MCF 10A (cell line): ENCODE measurements around the gene AKAP1. TPM values are rescaled to one million over a fixed set of nuclear protein-coding genes. Genes with fewer than 3 reads are reported as not detected.

Source experiments
- BruUV-seq: library from RNA; stranded (reverse); fragments of 400-500 nt; replicated peaks from 2 replicates; lab custom pipeline; 2021; lab: Mats Ljungman, UMichigan
- CTCF ChIA-PET: fragments of 300-600 bp; sonication (Branson Sonifier 250); formaldehyde crosslinking; extraction: SDS; loops from one replicate; lab custom pipeline; 2021; ENCODE audit warnings: antibody characterized with exemption, inconsistent platforms; lab: Yijun Ruan, JAX
- POLR2A ChIA-PET: fragments of 300-600, 350-650 bp; sonication (Branson Sonifier 250); formaldehyde crosslinking; extraction: SDS; loops from one replicate; lab custom pipeline; 2020; ENCODE audit warnings: antibody characterized with exemption, inconsistent platforms; lab: Yijun Ruan, JAX
- DNase-seq: peaks from one replicate; pipeline ENCODE4 v3.0.0-alpha.2; 2018; ENCODE audit not compliant: unreplicated experiment
- H3K27ac Mint-ChIP-seq: one replicate; pipeline ENCODE4 v1.8.0; 2022; ENCODE audit warnings: mild to moderate bottlenecking, low read depth, mixed read lengths; ENCODE audit not compliant: unreplicated experiment
- H3K27me3 Mint-ChIP-seq: one replicate; pipeline ENCODE4 v1.8.0; 2022; ENCODE audit warnings: mixed read lengths; ENCODE audit not compliant: insufficient read depth, unreplicated experiment
- H3K36me3 Mint-ChIP-seq: one replicate; pipeline ENCODE4 v1.8.0; 2022; ENCODE audit warnings: mild to moderate bottlenecking, moderate library complexity, mixed read lengths; ENCODE audit not compliant: insufficient read depth, unreplicated experiment
- H3K4me1 Mint-ChIP-seq: one replicate; pipeline ENCODE4 v1.8.0; 2022; ENCODE audit warnings: mixed read lengths; ENCODE audit not compliant: insufficient read depth, unreplicated experiment
- H3K4me3 Mint-ChIP-seq: one replicate; pipeline ENCODE4 v1.8.0; 2022; ENCODE audit warnings: mild to moderate bottlenecking, moderate library complexity, mixed read lengths; ENCODE audit not compliant: unreplicated experiment
- H3K9me3 Mint-ChIP-seq: one replicate; pipeline ENCODE4 v1.8.0; 2022; ENCODE audit warnings: mixed read lengths; ENCODE audit not compliant: unreplicated experiment
- CTCF ChIP-seq: fragments of 200-600 bp; IDR thresholded peaks from one replicate; pipeline ENCODE4 v1.8.0; 2022; ENCODE audit warnings: antibody characterized with exemption, mild to moderate bottlenecking; ENCODE audit not compliant: unreplicated experiment
- intact Hi-C: fragments of 100-400 bp; cut with micrococcal nuclease; formaldehyde crosslinking; loops from 2 replicates; pipeline ENCODE4 v1.14.1; 2022
- total RNA-seq: library from RNA; stranded (reverse); gene quantifications from 2 replicates; pipeline ENCODE4 v1.2.3, GENCODE V29; 2022

The AKAP1 gene
- total RNA-seq, 1 experiment from 2014 or later, result 32.4 TPM

DNA sequence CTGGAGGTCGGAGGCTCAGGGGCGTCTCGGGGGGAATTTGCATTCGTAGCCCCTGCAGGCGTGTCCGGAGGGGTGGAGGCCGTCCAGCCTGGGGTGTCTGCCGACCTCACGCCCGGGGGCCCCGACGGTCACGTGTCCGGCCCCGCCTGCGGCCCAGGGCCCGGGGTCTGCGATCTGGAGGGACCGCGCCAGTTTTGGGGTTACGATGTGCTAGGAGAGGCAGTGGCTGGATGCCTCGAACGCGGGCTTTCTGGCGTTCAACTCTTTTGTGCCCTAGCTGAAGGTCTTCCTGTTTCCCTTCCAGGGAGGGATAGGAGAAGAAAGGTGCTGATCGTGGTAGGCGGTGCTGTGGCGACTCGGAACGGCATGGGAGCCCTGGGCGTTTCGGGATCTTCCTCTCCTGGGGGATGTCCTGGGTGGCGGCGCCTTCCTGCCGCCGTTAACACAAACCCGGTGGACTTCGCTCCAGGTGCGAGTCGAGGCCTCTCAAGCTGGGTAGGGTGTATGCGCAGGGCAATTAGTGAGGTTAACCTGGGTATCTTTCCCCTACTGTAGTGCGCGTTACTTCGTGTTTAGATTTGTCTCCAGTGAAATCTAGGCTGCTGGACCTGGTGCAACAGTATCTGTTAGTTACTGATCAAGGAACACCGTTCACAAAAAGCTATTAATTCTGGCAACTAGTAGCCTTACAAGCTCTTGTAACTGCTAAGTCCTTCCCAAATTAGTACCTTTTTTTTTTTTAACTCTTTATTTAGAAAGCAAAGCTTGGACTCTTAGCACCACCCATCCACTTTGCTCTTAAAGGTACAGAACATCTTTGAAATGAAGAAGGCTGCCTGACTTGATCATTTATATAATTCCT is 1.3 kb downstream of the AKAP1 start:
- TF ChIP-seq CTCF, result no peak
- POLR2A ChIA-PET, result interaction anchor here (0.7 to 4.9 kb wide), 12 partner anchors 11 to 1331 kb away, joined by 3 to 77 read pairs (median 6); partner anchors contain the start of genes C17orf67, DGKE, RNF43 and SCPEP1
- intact Hi-C loops, result loop anchor here (10.0 kb wide), 2 partner anchors 101 to 251 kb away; partner anchors contain the start of genes C17orf67 and DGKE
- Mint-ChIP-seq H3K27ac (peak overlapping the region; percentile 64), H3K9me3 (no peaks in the 10 kb centered on the region), H3K36me3 (peaks cover 18% of the 10 kb centered on the region), H3K4me1 (peaks cover 33% of the 10 kb centered on the region), H3K27me3 (no peaks in the 10 kb centered on the region), H3K4me3 (peak overlapping the region; percentile 77)
- DNase-seq, result peak; percentile 46
- no TSS peak for BruUV-seq
- CTCF ChIA-PET, result interaction anchor here (0.8 to 1.8 kb wide), 4 partner anchors 14 to 104 kb away, joined by 4 to 6 read pairs (median 4); no protein-coding TSS in a partner anchor

- Mint-ChIP-seq H3K36me3 (peaks cover 18% of the 10 kb centered on the region), H3K4me3 (no peak overlapping the region), H3K27ac (no peak overlapping the region), H3K27me3 (no peaks in the 10 kb centered on the region), H3K9me3 (no peaks in the 10 kb centered on the region), H3K4me1 (peaks cover 41% of the 10 kb centered on the region)
- DNase-seq, result no peak
- ChIA-PET POLR2A (interaction anchor here (1.0 to 4.9 kb wide), 5 partner anchors 9 to 108 kb away, joined by 3 to 77 read pairs (median 5); partner anchors contain the start of gene SCPEP1), CTCF (interaction anchor here (0.6 to 1.8 kb wide), 7 partner anchors 14 to 149 kb away, joined by 3 to 4 read pairs (median 3); no protein-coding TSS in a partner anchor)
- intact Hi-C loops, result loop anchor here (10.0 kb wide), 2 partner anchors 103 to 253 kb away; partner anchors contain the start of genes C17orf67 and DGKE
- no peak for TF ChIP-seq CTCF
- no TSS peak for BruUV-seq
Observed at GRCh38 chr17:57088298-57088697, 3.3 kb downstream of the AKAP1 start.

DNA sequence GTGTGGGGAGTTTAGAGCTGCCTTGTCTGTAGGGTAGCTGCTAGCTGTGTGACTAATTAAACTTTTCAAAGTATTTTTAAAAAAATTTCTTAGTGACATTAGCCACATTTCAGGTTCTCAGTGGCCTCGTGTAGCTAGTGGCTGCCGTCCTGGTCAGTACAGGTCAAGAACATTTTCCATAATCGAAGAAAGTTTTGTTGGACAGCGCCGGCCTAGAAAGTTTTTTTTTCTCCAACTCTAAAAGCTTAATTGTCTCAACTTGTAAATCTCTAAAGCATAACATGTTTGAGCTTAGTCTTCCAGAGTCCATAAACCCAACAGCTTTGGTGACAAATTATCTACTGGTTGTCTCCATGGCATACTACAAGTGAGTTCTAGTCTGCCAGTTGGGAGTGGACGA is 4.3 kb downstream of the AKAP1 start:
- no peak overlapping the region for H3K4me3 Mint-ChIP-seq
- no peaks in the 10 kb centered on the region for H3K9me3 Mint-ChIP-seq
- H3K27ac Mint-ChIP-seq, result no peak overlapping the region
- DNase-seq, result no peak
- H3K27me3 Mint-ChIP-seq, result no peaks in the 10 kb centered on the region
- peaks cover 41% of the 10 kb centered on the region for H3K4me1 Mint-ChIP-seq
- peaks cover 18% of the 10 kb centered on the region for H3K36me3 Mint-ChIP-seq
- POLR2A ChIA-PET, result interaction anchor here (1.0 to 1.6 kb wide), 2 partner anchors 8 to 68 kb away, joined by 3 to 5 read pairs; no protein-coding TSS in a partner anchor
- intact Hi-C loops, result loop anchor here (10.0 kb wide), 2 partner anchors 105 to 255 kb away; partner anchors contain the start of genes C17orf67 and DGKE
- CTCF ChIA-PET, result interaction anchor here (0.9 to 1.3 kb wide), 3 partner anchors 15 to 35 kb away, joined by 3 to 4 read pairs (median 3); no protein-coding TSS in a partner anchor
- TF ChIP-seq CTCF, result no peak
- no TSS peak for BruUV-seq
